GM19043 (cell line): ENCODE data around the gene DICER1.
"Not testable (repeated sequence)": the region's sequence is repeated elsewhere in the genome, so short reads cannot be mapped to it uniquely, and the experiment has no call there.

Experiments used
- ATAC-seq: cut with Tn5 transposase; IDR thresholded peaks from one replicate; pipeline ENCODE4 v1.9.1; 2021; ENCODE audit warnings: low read depth; ENCODE audit not compliant: unreplicated experiment

The DICER1 gene

GRCh38 chr14:95157327-95158189, at the start of gene DICER1:
TSS of gene DICER1 (minus strand) at chr14:95157529. CDS start at chr14:95133458, 24,071 bp downstream.
- peak; percentile 67 for ATAC-seq

DNA sequence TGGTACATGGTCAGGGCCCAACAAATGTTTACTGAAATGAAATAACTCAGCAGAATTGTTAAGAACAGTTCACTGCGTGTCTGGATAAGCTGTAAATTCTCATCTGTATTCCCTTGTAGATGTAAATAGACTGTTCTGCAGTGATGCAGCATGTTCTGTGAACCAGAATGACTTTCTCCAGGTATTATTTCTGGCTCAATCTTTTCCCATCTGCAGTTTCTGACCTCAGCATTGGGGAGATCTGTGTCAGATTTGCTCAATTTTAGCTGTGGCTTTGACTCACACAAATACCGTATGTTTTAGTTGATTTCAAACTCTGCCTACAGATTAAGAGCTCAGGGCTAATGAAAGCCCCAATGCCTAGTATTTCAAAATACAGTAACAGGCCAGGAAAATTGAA, 49.2 kb upstream of the DICER1 start:
- ATAC-seq = no peak

- ATAC-seq = no peak
Observed at GRCh38 chr14:95204705-95205104, 47.4 kb upstream of the DICER1 start.

DNA sequence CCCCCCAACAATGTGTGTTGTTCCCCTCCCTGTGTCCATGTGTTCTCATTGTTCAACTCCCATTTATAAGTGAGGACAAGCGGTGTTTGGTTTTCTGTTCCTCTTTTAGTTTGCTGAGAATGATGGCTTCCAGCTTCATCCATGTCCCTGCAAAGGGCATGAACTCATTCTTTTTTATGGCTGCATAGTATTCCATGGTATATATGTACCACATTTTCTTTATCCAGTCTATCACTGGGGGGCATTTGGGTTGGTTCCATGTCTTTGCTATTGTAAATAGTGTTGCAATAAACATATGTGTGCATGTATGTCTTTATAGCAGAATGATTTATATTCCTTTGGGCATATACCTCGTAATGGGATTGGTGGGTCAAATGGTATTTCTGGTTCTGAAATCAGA, 44.4 kb upstream of the DICER1 start:
- not testable (repeated sequence) for ATAC-seq

DNA sequence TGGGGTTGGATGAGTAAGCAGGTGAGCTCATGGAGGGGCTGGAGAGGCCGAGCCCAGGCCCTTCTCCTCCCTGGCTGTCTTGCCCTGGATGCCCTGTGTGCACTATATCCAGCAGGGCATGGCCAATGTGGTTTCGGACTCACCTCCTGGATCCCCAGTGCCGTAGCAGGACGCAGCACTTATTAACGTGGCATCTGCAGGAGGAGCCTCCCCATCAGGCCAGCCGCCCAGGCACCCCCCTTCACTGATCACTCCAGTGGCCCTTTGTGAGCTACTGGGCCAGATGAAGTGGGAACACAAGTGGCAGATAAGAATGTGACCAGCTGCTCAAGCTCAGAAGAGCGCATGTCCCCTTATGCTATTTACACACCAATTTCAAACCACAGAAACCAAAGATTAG, 43.1 kb upstream of the DICER1 start:
- ATAC-seq = no peak

GRCh38 chr14:95199298-95199983, 42.1 kb upstream of the DICER1 start:
- no peak for ATAC-seq

DNA sequence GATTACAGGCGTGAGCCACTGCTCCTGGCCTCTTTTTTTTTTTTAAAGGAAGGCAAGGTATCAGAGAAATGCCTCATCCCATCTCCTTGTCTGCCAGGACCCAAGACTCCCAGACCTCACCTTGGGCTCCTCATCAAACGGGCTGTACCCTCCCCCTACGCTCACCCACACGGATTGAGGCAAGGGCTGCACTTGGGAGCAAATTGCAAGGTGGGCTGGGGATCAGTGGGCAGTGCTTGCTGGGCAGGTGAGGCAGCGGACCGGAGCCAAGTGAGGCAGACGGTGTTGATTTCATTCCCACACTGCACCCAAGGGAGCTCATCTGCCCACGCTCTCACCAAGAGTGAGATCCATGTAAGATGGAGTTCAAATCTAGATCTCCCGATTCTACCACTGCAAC, 41.0 kb upstream of the DICER1 start:
- ATAC-seq = no peak

GRCh38 chr14:95197551-95197950, 40.2 kb upstream of the DICER1 start:
- ATAC-seq = no peak

DNA sequence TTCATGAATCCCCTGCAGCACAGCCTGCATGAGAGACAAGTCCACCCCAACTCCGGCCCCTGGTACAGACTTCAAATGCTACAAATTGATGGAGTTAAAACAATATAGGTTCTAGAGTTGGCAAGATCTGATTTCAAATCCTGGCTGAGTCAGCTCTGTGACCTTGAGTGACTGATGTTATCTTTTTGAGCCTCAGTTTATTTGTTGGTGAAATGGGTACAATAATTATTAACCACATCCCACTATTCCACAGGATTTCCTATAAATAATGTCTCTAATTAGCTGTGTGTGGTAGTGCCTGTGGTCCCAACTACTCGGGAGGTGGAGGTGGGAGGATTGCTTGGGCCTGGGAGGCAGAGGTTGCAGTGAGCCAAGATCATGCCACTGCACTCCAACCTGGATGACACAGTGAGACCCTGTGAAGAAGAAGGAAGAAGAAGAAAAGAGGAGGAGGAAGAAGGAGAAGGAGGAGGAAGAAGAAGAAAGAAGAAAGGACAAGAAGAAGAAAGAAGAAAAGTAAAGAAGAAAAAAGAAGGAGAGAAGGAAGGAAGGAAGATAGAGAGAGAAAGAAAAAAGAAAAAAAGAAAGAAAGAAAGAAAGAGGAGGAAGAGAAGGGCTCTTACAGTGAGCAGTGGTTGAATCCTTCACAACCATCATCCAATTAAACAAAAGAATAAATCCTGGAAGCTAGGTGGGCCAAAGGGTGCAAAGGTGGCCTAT, 39.7 kb upstream of the DICER1 start:
- no peak for ATAC-seq

DNA sequence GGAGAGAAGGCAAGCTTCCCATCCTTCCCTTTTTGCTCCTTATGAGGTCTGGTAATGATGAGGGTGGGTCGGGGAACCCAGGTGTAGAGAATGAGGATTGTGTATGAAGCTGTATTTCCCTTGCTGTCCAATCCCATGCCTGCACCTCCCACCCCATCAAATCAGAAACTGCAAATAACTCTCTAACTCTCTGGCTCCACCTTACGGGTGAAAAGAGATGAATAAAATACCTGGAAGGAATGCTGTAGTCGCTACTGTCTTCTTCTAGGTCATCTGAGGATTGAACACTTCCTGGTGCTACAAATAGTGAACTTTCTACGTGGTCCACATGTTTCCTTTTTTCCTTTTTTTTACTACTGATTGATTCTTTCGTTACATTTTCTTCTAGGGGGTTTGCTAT, 38.9 kb upstream of the DICER1 start:
- peak; percentile 55 for ATAC-seq

DNA sequence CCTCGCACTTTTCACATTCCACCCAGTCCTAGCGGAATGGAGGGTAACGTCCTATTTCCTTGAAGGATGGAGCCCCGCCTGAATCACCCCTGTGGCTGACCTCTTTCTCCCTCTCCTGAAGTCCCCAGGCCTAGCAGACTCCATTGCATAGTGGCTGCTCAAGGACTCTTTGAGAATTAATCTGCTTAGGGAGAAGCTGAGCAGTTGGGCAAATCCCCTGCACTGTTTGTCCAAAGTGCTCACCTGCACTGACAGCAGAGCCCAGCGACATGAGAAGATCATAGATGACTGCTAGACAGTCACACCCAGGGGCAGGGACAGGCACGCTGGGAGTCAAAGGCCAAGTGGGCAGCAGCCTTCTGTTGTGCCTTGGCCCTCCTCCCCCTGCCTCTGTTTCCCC, 37.7 kb upstream of the DICER1 start:
- ATAC-seq = no peak

DNA sequence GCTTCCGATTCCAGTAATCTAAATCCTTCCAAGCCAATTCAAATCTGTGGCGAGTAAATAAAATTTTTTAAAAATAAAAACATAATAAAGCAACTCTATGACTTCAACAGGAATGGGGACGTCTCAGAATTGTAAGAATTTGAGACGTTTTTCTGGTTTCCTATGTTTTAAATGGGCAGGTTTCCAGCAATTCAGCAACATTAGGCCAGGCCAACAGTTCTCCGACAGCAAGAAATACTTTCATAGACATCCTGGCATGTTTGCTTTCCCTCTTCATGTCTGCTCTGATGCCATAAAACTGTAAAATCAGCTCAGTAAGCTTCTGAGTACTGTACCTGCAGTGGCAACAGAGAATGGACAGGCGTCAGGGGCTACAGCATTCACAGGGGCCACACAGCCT, 35.8 kb upstream of the DICER1 start:
- ATAC-seq = no peak

- no peak for ATAC-seq
Observed at GRCh38 chr14:95192311-95192710, 35.0 kb upstream of the DICER1 start.

GRCh38 chr14:95191445-95192199, 34.3 kb upstream of the DICER1 start:
- ATAC-seq = no peak

GRCh38 chr14:95190857-95191256, 33.5 kb upstream of the DICER1 start:
- ATAC-seq = no peak

DNA sequence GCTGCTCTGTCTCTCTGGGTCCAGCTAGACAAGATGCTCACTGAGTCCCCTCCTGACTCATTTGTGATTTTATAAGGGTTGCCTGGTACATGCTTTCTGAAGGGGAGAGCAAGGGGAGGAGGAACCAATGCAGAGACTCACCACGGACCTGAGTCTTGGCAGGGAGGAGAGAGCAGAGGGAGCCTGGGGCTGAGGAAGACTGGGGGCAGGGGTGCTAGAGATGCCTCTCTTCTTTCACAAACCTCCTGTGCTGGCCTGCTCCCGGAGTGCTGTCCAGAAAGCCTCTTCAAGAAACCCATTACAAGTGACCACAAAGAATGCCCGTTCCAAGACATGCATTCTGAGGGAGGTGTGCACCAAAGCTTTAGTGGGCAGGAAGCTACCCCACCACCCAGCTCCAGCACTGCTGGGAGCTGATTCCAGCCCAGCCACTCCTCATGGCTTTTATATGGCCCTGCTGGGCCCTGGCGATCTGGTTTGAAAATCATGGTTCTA, 33.1 kb upstream of the DICER1 start:
- no peak for ATAC-seq

- ATAC-seq = no peak
Observed at GRCh38 chr14:95189367-95190132, 32.2 kb upstream of the DICER1 start.

- ATAC-seq = no peak
Observed at GRCh38 chr14:95188380-95188779, 31.1 kb upstream of the DICER1 start.

GRCh38 chr14:95185767-95186392, 28.6 kb upstream of the DICER1 start:
- ATAC-seq = no peak
